GM19324 (cell line): ENCODE results near the gene VWA8.
A peak's percentile ranks its signal among the peaks of the same experiment; 100 is the strongest.
"Not testable (repeated sequence)": the region's sequence is repeated elsewhere in the genome, so short reads cannot be mapped to it uniquely, and the experiment has no call there.

ENCODE experiments used
- ATAC-seq: cut with Tn5 transposase; IDR thresholded peaks from one replicate; pipeline ENCODE4 v1.9.1; 2021; ENCODE audit warnings: mild to moderate bottlenecking, moderate library complexity; ENCODE audit not compliant: unreplicated experiment, low FRiP score

Gene VWA8

GRCh38 chr13:41571817-41572340 is 389.0 kb downstream of the VWA8 start:
- ATAC-seq = not testable (repeated sequence)

- ATAC-seq = no peak
Observed at GRCh38 chr13:41568972-41569351, 391.9 kb downstream of the VWA8 start.

GRCh38 chr13:41568143-41568971 is 392.6 kb downstream of the VWA8 start:
- no peak for ATAC-seq

GRCh38 chr13:41567363-41567762 is 393.5 kb downstream of the VWA8 start:
- ATAC-seq = no peak

DNA sequence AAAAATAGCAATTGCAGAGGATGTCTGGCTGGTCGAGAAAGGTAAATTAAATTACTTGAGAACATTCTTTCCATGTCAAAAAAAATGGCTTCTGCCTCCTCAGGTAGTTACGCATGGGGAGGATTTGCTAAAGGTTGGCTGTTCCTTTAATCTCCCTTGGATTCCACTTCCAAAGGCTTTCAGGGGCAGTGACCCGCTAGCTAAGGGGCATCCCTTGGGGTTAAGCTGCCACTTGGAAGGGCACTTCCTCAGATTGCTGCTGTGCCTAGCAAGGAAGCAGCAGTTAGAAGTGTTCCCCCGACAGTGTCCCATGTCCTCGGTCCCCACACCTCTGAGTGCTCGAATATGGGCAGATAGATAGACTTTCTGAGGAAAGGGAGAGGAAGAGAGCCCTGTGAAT is 395.1 kb downstream of the VWA8 start:
- ATAC-seq = no peak

DNA sequence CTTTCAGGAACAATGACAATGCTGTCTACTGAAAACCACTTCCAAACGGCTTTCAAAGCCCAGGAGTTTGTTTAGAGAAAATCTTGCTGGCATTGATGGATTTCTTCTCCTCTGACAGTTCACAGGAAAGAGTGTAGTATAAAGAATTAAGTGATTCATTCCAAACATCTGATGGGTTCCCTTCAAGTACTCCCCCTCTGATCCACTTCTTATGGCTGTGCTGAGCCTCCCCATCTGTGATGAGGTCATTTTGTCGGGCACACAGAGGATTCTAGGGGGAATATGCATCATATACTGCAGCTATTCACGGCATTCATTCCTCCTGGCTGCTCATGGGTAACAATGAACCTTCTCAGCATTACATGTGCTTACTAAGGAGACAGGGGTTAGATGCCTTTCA is 395.7 kb downstream of the VWA8 start:
- ATAC-seq = no peak

DNA sequence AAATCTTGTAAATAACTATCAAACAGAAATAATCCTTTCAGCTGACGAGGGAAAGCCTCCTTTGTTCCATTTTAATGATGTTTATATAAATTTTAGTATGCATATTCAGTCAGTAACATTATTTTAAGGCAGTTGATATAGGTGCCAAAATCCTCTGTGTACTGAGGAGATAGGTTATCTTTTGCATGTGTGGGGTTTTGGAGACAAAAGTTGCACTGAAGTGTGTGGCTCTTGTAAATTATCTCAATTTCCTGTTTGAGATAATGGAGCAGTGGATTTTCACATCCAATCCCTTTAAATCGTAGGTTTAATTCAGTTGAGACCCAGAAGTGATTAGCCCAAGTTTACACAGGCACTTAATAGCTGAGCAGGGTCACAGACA is 396.9 kb downstream of the VWA8 start:
- no peak for ATAC-seq

- ATAC-seq = no peak
Observed at GRCh38 chr13:41563341-41563983, 397.4 kb downstream of the VWA8 start.

- ATAC-seq = no peak
Observed at GRCh38 chr13:41562541-41563178, 398.2 kb downstream of the VWA8 start.

GRCh38 chr13:41562083-41562482 is 398.8 kb downstream of the VWA8 start:
- ATAC-seq = no peak

- no peak for ATAC-seq
Observed at GRCh38 chr13:41561170-41561569, 399.7 kb downstream of the VWA8 start.

GRCh38 chr13:41558781-41559560 is 401.9 kb downstream of the VWA8 start:
- no peak for ATAC-seq

DNA sequence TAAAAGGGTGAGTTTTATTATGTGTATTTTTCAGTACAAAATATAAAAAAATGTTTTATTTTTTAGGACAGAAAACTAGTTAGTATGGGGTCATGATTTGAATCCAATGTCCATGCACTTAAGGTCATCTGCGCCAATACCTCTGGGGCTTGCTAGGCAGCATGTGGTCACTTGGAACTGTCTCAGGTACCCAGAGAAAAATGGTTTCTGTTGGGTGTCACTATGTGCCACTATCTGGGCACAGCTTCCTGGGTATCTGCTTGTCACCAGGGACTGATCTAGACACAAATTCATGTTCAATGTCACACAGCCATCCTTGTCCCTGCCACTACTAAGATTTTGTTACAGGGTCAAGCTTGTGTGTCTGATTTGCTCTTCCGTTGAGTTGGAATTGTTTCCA is 403.2 kb downstream of the VWA8 start:
- no peak for ATAC-seq

- peak; percentile 64 for ATAC-seq
Observed at GRCh38 chr13:41554626-41555386, 406.1 kb downstream of the VWA8 start.

- no peak for ATAC-seq
Observed at GRCh38 chr13:41554180-41554579, 406.7 kb downstream of the VWA8 start.

DNA sequence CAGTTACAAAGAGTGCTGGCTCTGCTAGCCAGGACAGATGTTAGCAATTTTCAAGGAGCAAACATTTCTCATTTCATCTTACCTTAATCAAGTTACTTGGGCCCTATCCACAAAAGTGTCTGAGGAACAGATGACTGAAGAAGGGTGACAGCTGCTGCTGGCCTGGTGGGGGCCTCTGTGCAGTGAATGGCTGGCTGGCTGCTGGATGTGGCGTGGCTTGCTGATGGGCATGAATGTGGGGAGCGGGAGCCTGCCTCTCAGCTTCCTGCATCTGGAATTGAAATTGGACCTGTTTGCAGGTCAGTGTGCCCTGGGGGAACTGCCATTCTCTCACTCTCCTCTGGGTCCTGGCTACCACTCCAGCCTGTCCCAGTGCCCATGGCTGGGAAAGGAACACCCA is 408.9 kb downstream of the VWA8 start:
- no peak for ATAC-seq

GRCh38 chr13:41550276-41550675 is 410.6 kb downstream of the VWA8 start:
- ATAC-seq = no peak

- no peak for ATAC-seq
Observed at GRCh38 chr13:41549491-41549890, 411.4 kb downstream of the VWA8 start.

- no peak for ATAC-seq
Observed at GRCh38 chr13:41548910-41549309, 412.0 kb downstream of the VWA8 start.

DNA sequence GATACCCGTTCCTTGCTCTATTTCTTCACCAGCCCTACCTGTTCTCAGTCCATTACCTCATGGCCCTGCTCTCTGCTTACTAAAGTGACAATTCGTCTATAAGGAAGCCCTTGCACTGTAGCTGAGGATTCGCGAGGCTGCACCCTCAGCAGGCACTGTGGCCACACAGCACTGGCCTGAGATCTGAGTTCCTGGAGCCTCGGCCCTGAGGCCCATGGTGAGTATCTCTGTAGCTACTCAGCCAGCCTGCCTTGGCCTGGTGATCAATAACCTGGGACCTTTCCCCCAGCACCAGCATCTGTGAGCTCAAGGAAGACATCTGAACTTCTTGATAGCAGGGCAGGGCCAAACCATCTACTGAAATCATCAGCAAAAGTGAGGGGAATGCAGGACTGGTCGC is 412.9 kb downstream of the VWA8 start:
- ATAC-seq = no peak
